ENCODE measurements around the gene LRRC4C. TPM values are rescaled to one million over a fixed set of nuclear protein-coding genes. Genes with fewer than 3 reads are reported as not detected.

The LRRC4C gene
- total RNA-seq, 1 donor from 2014 or later: 1.3 TPM

GRCh38 chr11:40467771-40468170 lies 991.7 kb downstream of the LRRC4C start:
- Mint-ChIP-seq H3K36me3 (ENCODE audit: insufficient read depth) (no peaks in the 10 kb centered on the region), H3K27me3 (no peaks in the 10 kb centered on the region), H3K4me3 (ENCODE audit: low read depth) (no peak overlapping the region), H3K9me3 (ENCODE audit: low read depth) (peaks cover 9% of the 10 kb centered on the region), H3K4me1 (ENCODE audit: low read depth) (no peaks in the 10 kb centered on the region), H3K27ac (no peak overlapping the region)
- TF ChIP-seq CTCF (IDR thresholded peaks at IDR 0.05; ENCODE audit: unreplicated experiment): no peak
- no peak for DNase-seq (ENCODE audit: low spot score, unreplicated experiment)

- H3K9me3 Mint-ChIP-seq (ENCODE audit: low read depth): peaks cover 22% of the 10 kb centered on the region
- H3K4me1 Mint-ChIP-seq (ENCODE audit: low read depth): peaks cover 3% of the 10 kb centered on the region
- no peak for TF ChIP-seq CTCF (IDR thresholded peaks at IDR 0.05; ENCODE audit: unreplicated experiment)
- H3K36me3 Mint-ChIP-seq (ENCODE audit: insufficient read depth): peaks cover 2% of the 10 kb centered on the region
- no peaks in the 10 kb centered on the region for H3K27me3 Mint-ChIP-seq
- no peak for DNase-seq (ENCODE audit: low spot score, unreplicated experiment)
- no peak overlapping the region for H3K27ac Mint-ChIP-seq
- no peak overlapping the region for H3K4me3 Mint-ChIP-seq (ENCODE audit: low read depth)
Observed at GRCh38 chr11:40445391-40445790, 1014.1 kb downstream of the LRRC4C start.

GRCh38 chr11:40444151-40444550 lies 1015.3 kb downstream of the LRRC4C start:
- H3K4me1 Mint-ChIP-seq (ENCODE audit: low read depth): peaks cover under 1% of the 10 kb centered on the region
- H3K9me3 Mint-ChIP-seq (ENCODE audit: low read depth): peaks cover 22% of the 10 kb centered on the region
- DNase-seq (ENCODE audit: low spot score, unreplicated experiment): no peak
- peaks cover 2% of the 10 kb centered on the region for H3K36me3 Mint-ChIP-seq (ENCODE audit: insufficient read depth)
- no peak for TF ChIP-seq CTCF (IDR thresholded peaks at IDR 0.05; ENCODE audit: unreplicated experiment)
- no peak overlapping the region for H3K4me3 Mint-ChIP-seq (ENCODE audit: low read depth)
- no peaks in the 10 kb centered on the region for H3K27me3 Mint-ChIP-seq
- H3K27ac Mint-ChIP-seq: no peak overlapping the region

- no peak for TF ChIP-seq CTCF (IDR thresholded peaks at IDR 0.05; ENCODE audit: unreplicated experiment)
- no peaks in the 10 kb centered on the region for H3K36me3 Mint-ChIP-seq (ENCODE audit: insufficient read depth)
- no peaks in the 10 kb centered on the region for H3K27me3 Mint-ChIP-seq
- no peaks in the 10 kb centered on the region for H3K9me3 Mint-ChIP-seq (ENCODE audit: low read depth)
- no peaks in the 10 kb centered on the region for H3K4me1 Mint-ChIP-seq (ENCODE audit: low read depth)
- no peak overlapping the region for H3K4me3 Mint-ChIP-seq (ENCODE audit: low read depth)
- DNase-seq (ENCODE audit: low spot score, unreplicated experiment): no peak
- no peak overlapping the region for H3K27ac Mint-ChIP-seq
Observed at GRCh38 chr11:40435344-40435743, 1024.1 kb downstream of the LRRC4C start.

- H3K36me3 Mint-ChIP-seq (ENCODE audit: insufficient read depth): no peaks in the 10 kb centered on the region
- H3K4me1 Mint-ChIP-seq (ENCODE audit: low read depth): peaks cover 2% of the 10 kb centered on the region
- no peak overlapping the region for H3K27ac Mint-ChIP-seq
- DNase-seq (ENCODE audit: low spot score, unreplicated experiment): no peak
- H3K4me3 Mint-ChIP-seq (ENCODE audit: low read depth): no peak overlapping the region
- no peak for TF ChIP-seq CTCF (IDR thresholded peaks at IDR 0.05; ENCODE audit: unreplicated experiment)
- no peaks in the 10 kb centered on the region for H3K9me3 Mint-ChIP-seq (ENCODE audit: low read depth)
- no peaks in the 10 kb centered on the region for H3K27me3 Mint-ChIP-seq
Observed at GRCh38 chr11:40434926-40435325, 1024.5 kb downstream of the LRRC4C start.

All from progenitor cell of endocrine pancreas (in vitro differentiated cells).